Endometrium (tissue), 2 donors: ENCODE results near the gene C1orf226.

Experiments
- FAIRE-seq: peaks from 2 replicates; lab custom pipeline; 2012; peaks lifted over from hg19 to GRCh38; lab: Jason Lieb, UNC
- donor health status: control.
- donor health status: control.

The C1orf226 gene

DNA sequence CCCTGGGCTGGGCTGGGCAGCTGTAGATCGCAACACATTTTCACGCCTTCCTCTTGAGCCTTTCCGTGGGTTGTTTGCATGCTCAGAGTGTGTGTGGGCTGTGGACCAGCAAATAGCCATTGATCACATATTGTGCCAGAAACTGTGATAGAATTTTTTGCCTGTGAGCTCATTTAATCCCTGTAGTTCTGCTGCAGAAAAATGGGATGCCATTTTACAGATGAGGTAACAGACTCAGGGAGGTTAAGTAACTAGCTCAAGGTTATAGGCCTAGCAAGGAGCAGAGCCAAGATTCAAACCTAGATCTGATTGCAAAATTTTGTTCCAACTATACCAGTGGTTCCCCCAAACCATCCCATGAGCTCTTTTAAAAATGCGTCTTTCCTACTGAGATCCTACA is 15.4 kb upstream of the C1orf226 start:
- FAIRE-seq: no peak

DNA sequence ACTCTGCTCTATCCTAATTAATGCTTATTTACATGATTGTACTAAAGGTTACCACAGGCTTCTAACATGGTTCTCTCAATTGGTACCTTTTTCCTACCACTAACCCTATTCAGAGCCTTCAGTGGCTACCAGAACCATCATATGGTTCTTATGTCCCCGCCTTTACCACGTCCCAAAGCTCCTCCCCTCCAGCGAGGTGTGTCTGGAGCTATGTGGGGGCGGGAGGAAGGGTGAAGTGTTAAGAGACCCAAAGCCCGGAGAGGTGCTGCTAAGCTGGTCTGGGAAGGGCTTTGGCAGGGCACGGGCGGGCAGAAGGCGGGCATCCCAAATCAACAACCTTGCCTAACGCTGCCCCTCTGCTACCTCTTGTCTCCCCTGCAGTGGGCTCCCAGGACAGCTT is 14.9 kb upstream of the C1orf226 start:
- FAIRE-seq: no peak

DNA sequence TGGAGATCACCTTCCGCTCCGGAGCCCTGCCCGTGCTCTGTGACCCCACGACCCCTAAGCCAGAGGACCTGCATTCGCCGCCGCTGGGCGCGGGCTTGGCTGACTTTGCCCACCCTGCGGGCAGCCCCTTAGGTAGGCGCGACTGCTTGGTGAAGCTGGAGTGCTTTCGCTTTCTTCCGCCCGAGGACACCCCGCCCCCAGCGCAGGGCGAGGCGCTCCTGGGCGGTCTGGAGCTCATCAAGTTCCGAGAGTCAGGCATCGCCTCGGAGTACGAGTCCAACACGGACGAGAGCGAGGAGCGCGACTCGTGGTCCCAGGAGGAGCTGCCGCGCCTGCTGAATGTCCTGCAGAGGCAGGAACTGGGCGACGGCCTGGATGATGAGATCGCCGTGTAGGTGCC is 14.5 kb upstream of the C1orf226 start:
- no peak for FAIRE-seq

DNA sequence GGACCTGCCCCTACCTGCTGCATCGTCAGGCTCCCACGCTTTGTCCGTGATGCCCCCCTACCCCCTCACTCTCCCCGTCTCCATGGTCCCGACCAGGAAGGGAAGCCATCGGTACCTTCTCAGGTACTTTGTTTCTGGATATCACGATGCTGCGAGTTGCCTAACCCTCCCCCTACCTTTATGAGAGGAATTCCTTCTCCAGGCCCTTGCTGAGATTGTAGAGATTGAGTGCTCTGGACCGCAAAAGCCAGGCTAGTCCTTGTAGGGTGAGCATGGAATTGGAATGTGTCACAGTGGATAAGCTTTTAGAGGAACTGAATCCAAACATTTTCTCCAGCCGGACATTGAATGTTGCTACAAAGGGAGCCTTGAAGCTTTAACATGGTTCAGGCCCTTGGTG is 13.8 kb upstream of the C1orf226 start:
- no peak for FAIRE-seq

DNA sequence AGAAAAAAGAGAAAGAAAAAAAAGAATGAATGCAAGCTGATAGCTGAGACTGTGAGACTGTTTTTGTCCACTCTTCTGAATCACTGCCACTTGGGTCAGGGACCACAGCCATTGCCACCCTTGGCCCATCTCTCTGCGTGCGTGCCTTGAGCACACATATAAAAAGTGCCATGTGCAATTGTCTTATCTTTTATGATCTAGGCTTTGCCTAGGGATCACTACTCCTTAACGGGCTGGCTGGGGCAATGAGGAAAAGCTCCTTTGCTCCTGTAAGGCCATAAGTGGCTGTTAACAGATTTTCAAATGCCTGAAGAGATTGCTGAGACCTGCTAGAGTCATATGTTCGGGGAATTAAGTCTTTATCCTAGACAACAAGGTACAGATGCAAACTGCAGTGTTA is 13.1 kb upstream of the C1orf226 start:
- no peak for FAIRE-seq

DNA sequence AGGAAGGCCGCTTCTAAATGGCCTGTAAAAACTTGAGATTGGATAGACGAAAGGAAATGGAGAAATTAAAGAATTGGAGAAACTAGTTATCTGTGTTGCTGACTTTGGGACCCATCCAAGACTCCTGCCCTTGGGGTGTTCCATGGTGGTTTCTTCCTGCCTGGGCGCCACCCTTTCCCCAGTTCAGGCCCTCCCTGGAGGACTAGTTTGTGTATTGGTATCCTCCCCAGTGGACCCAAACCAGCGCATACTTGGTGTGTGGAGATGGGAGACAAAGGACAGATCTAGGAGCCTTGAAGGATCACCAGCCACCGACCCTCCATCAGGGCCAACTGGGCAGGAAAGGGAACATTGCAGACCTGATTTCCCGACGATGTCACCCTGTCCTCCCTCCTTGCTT is 12.0 kb upstream of the C1orf226 start:
- FAIRE-seq: no peak

DNA sequence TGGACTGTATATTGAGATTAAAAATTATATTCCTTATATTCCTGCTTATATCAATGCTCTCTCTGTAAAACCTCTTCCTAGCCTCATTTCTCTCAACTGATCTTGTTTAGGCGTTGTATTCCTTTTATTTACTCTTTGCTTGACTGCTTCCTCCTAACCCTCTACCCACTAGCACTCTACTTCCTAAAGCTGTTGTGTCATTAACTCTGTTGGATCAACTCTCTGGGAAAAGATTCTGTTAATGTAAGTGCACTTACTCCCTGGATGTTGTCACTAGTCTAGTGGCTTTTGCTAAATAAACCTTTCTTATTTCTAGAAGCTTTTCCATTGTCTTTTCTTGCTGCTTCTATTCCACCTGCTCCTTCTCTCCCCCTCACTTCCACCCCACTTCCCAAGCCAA is 11.4 kb upstream of the C1orf226 start:
- FAIRE-seq: no peak

DNA sequence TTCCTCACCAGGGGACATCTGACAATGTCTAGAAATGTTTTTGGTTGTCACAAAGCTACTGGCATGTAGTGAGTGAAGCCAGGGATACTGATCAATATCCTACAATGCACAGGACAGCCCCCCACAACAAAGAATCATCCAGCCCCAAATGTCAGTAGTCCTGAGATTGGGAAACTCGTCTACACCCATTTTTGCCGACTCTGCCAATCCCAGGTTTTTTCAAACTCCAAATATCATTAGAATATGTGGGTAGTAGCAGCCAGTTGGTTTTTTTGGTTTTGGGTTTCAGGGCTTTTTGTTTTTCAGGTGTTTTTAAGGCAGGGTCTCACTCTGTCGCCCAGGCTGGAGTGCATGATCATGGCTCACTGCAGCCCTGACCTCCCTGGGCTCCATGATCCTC is 10.8 kb upstream of the C1orf226 start:
- no peak for FAIRE-seq

DNA sequence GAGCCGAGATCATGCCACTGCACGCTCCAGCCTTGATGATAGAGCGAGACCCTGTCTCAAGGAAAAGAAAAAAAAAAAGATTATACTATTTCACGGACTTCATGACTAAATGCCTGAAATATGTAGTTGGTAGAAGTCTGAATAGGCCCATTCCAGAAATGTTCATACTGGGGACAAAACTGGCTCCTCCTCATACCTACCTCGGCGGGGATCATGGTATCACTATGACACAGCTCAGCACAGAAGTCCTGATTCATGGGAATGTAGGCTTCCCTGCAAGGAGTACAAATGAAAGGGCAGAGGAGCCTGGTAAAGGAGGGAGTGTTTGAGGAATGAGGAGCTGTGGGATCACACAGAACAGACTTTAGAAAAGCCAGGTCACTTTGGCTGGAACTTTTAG is 9.9 kb upstream of the C1orf226 start:
- no peak for FAIRE-seq

DNA sequence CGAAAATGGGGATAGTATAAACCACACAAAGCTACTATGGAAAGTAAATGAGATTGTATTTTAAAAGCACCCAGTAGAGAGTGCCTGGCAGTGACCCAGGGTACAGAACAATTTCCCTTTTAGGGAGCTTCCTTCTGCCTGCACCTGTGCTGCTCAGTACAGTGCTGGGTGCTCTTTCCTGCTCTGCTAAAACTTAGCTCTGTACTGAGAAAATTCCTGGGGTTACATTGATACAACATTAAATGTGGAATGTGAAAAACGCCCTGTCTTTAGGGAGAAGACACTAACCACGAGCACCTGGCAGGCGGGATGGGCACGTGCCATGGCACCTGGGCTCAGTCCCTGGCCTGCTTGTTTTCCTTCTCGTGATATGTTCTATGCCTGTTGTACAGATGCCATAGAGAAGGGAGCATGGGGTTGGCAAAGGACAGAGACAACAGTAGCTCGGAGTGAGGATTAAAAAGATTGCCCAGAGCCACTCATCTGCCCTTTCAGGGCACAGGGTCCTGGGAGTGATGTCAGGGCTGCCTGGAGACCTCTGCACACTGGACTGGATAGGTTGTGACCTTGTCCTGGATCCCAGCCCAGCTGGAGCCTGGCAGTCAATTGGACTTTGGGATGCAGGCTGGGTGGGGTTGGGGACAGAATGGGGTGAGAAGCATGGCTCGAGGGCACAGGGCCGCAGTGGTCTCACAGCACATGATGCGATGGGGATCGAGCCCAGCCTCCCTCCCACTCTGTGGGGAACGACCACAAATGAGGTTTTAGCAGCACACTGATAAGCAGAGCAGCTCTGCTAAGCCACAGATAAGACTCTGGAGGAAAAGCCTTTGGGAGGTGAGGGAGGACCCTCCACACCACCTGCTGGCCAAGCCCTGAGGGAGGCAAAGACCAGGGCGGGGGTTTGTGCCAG is 9.1 kb upstream of the C1orf226 start:
- no peak for FAIRE-seq

DNA sequence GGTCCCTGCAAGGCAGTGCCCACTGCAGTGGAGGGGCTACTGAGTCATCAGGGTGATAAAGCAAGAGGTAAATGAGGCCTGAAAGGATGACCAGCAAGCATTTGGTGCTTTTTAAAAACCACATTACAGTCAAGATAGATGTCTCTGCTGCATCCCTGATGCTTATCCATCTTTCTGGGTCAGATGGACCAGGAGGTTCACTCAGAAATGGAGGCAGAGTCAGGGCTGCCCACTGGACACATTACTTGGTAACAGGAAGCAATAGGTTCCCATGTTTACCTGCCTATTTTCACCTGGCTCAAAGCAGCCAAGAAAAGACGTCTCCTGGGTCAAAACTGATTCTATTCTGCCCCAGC is 8.5 kb upstream of the C1orf226 start:
- no peak for FAIRE-seq

DNA sequence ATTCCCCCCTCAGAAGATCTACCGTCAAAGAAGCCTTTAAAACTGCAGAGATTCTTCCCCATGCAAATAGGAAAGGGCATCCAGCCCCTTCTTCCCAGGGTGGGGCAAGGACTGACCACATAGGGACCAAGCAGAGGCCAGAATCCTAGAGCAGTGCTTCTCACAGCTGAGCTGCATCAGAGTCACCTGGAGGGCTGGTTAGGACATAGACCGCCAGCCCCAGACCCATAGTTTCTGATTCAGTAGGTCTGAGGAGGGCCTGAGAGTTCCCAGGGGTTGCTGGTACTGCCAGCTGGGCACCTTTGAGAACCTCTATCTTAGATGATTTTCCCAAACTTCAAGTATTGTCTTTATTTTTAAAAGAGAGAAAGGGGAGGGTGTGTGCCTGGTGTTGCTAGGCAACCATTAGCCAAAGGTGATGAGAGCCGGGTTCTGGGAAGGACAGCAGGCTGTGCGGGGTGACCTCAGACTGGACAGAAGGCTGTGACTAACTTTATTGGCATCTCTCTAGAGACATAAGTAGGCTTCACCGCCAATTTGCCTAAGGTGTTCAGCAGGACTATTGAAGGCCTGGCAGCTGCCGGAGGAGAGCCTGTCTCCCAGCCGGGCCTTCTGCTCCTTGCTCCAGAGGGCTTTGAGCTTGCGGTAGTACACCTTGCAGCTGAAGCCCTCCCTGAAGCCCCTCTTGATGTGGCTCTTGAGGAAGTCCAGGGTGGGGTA is 7.8 kb upstream of the C1orf226 start:
- no peak for FAIRE-seq

DNA sequence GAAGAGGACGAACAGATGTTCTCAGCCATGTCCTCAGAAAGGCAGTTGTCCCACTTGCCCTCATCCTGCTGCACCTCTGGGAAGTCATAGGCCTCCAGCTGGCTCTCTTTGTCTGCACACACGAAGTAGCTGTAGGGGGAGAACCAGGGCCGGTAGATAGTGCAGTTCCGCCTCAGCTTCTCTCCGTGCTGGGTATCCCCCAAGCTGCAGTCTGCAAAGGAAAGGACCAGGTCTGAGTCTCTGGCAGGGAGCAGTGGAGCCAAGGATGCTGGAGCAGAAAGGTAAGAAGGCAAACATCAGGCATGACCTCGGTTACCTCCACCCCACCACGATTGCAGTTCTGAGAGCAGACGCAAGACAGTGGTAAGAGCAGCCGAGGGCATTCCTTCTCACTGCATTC is 7.1 kb upstream of the C1orf226 start:
- no peak for FAIRE-seq

DNA sequence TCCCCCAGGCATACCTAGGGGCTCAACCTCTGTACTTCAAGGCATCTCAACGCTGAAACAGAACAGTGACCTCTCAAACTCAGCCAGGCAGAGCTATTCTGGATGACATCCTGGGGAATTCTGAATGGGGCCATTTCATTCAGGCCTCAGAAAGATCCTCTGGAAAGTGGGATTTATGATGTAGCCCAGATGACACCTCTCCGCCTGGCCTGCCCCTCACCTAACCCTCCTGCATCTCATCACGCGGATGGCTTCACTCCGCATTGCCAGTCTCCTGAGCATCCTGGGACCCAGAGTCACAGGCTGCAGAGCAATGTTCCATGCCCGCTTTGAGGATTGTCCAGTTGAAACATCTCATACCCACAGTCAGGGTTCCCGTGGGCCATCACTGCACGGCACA is 6.1 kb upstream of the C1orf226 start:
- FAIRE-seq: no peak

DNA sequence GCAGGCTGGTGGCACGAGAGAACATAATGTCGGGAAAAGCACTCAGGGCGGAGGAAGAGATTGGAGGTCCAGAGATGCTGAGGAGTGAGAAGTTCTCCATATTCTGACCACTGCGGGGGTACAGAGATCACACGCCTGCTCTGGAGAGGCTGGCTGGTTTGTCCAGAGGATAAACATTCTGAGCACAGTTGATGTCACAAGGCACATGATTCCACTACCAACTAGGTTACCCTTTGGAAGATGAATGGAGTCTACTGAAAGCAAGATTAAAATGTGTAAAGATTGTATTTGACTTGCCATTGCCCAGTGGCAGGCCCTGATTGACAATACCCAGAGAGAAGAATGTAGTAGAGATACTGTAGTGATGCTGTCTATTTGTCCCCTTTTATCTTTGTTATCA is 4.8 kb upstream of the C1orf226 start, which contains the start of gene SPATA46:
Gene SPATA46 (minus strand): TSS at position 164 of the 400 bp plus-strand sequence. CDS start 64 bp downstream, at position 100.
- FAIRE-seq: no peak

DNA sequence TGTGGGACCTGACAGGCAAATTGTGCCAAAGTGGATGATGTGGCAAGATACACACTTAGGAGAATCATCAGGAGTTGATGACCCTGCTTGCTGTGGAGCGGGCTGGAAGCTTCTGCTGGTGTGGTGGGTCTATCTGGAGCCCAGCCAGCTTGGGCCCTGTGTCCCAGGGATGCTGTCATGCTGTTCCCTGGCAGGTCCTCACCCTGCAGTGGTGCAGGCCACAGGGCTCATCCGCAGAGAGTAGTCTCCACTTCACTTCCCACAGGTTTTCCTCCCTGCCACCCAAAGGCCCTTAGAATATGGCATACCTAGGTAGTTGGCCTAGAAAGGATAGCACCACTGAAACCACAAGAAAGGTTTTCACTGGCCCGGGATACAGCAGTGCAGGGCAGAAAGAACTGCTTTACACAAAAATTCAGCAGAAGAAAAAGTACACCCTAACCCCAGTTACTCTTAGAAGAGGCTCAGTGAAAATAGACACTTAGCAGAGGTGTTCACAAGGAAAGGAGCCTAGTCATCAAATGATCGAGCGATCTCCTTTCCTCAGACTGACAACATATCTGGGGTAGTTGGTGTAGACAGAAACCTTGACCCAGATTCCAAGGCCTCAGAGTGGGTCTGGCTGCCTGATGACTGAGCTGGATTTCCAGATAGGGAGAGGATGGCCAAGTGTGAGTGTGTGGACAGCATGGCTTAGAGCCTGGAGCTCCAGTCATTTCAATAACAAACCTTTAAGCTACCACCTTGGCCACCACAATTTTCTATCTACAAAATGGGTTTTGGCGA is 1.3 kb upstream of the C1orf226 start:
- FAIRE-seq: no peak

DNA sequence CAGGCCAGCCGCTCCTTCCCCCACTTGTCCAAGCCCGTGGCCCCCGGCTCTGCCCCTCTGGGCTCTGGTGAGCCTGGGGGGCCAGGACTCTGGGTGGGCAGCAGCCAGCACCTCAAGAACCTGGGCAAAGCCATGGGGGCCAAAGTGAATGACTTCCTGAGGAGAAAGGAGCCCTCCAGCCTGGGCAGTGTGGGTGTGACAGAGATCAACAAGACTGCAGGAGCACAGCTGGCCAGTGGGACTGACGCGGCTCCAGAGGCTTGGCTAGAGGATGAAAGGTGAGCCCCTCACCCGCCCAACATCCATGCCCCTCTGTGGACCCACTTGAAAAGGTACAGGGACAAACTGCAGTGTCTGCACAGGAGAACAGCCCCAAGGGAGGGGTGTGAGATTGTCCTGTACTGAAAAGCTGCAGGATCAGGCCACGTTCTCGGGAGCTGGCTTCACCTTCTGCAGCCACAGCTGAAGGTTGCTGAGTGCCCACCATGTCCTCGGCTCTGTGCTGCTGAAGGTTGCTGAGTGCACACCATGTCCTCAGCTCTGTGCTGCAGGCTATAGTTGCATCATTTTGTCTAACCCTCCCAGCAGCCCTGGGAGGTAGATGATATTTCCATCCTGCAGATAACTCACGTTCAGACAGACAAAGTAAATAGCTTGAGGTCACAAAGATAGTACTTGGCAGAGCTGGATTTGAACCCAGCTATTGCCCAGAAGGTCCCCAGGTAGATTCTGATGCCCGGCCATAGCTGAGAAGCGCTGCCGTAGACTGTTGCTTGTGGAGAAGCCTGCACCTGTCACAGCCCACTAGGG is 618 bp downstream of the C1orf226 start:
- no peak for FAIRE-seq

DNA sequence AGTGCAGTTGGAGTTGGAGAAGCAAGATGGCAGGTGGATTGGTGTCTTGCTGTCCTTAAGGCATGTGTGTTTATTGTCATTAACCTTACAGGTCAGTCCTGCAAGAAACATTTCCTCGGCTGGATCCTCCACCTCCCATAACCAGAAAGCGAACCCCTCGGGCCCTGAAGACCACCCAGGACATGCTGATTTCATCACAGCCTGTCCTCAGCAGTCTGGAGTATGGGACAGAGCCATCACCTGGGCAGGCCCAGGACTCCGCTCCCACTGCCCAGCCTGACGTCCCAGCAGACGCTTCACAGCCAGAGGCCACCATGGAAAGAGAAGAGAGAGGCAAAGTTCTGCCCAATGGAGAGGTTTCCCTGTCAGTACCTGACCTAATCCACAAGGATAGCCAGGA is 1.6 kb downstream of the C1orf226 start:
- FAIRE-seq: no peak

DNA sequence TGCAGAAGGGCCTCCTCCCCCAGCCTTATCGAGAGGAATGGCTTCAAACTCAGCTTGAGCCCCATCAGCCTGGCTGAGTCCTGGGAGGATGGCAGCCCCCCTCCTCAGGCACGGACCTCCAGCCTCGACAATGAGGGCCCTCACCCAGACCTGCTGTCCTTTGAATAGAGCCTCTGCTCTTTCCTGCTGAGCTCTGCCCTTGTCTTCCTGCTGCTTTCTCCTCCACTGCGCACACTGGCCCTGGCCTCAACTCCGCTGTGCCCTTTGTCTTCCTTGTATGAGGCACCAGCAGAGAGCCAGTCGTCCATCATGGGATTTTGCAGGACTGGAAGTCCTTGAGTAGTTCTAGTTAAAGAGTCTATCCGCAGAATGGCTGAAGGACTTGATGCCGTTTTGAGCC is 2.0 kb downstream of the C1orf226 start:
- no peak for FAIRE-seq

DNA sequence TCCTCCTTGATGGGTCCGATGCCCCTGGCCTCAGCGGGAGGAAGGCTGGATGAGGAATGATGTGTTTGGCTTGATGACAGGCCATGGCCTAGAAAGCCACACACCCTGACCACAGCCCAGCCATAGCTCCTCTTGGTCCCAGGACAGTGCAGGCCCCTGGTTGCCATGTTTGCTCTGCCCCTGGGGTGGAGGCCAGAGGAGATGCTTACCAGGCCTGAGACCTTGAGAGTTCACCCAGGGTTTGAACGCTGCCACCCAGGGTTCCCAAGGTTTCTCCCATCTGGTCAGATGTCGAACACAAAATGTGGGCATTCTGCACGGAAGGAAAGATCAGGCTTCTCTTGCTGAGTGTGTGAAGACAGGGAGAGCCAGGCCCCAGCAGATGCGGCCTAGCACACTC is 2.6 kb downstream of the C1orf226 start:
- FAIRE-seq: no peak

DNA sequence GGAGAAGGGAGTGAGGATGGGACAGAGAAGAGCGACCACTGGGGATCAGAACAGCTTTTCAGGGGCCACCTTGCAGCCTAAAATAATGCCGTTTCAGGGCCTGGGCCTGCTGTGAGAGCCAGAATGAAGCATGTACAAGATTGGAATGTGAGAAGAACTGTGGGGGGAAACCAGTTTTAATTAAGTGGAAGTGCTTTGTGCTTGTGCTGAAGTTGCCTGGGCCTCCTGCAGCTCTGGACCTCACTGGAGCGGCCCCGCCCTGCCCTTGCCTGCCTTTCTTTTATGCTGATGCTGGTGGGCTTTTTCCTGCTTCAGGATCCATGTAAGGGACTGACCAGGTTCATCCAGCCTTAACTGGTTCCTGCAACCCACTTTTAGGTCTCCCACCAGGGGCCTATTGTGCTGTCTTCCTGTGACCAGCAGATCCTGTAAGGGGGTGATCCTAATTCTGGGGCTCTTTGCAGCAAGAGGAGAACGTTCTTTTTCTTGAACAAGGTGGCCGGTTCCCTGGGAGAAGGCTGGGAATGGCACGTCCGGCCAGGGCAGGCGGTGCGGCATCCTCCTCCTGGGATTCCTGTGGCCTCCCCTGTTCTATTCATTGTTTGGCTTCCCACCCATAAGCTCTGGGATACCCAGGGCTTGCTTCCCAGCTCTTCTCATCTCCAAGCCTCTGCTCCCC is 3.2 kb downstream of the C1orf226 start:
- no peak for FAIRE-seq

DNA sequence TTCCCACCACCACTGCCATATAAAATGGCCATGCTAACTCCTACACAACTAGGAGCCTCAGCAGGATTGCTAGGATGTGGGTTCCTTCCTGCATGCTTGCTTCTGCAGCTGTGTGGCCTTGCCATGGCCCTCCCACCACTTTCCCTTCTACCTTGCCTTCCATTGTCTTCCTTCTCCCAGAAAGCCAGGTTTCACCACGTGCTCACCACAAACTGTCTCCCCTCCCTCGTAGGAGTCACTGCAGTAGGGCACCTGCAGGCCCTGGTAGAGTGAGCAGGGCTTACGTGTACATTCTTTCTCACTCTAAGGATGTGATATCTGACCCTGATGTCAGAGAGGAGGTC is 3.7 kb downstream of the C1orf226 start:
- no peak for FAIRE-seq
